CD14-positive monocyte (primary cell): ENCODE results near the gene MRGPRF. TPM values are rescaled to one million over a fixed set of nuclear protein-coding genes. Genes with fewer than 3 reads are reported as not detected.
A peak's percentile ranks its signal among the peaks of the same experiment; 100 is the strongest.

Source experiments
- DNase-seq, 3 donors: peaks; one replicate each; pipeline ENCODE4 v3.0.0-alpha.2; 2011 to 2022
- H2AFZ ChIP-seq: 2 replicates; pipeline ENCODE4 v1.6.0; 2012; ENCODE audit warnings: mild to moderate bottlenecking, low read depth, low read length, inconsistent platforms; ENCODE audit not compliant: insufficient read depth, poor library complexity, severe bottlenecking
- H3K27ac ChIP-seq, 2 donors: 1 replicate in 1 of 2; 2 replicates in 1 of 2; pipeline ENCODE4 v1.5.1; 2012 to 2013; ENCODE audit warnings: low read length in 2 of 2, control low read depth in 1 of 2, inconsistent platforms in 1 of 2, low read depth in 1 of 2, mild to moderate bottlenecking in 1 of 2
- H3K27me3 ChIP-seq, 2 donors: one replicate each; pipeline versions ENCODE4 v1.6.0 to v1.6.1; 2011 to 2013; ENCODE audit warnings: low read length in 2 of 2; ENCODE audit not compliant: control insufficient read depth in 2 of 2, insufficient read depth in 2 of 2
- H3K36me3 ChIP-seq, 2 donors: replicated peaks in 1 of 2; 1 replicate in 1 of 2; 2 replicates in 1 of 2; pipeline versions ENCODE4 v1.5.1 to v1.6.1; 2012 to 2013; ENCODE audit warnings: low read length in 2 of 2, control low read depth in 1 of 2, inconsistent platforms in 1 of 2, mild to moderate bottlenecking in 1 of 2; ENCODE audit not compliant: insufficient read depth in 2 of 2, control insufficient read depth in 1 of 2
- H3K4me1 ChIP-seq, 2 donors: 1 replicate in 1 of 2; 2 replicates in 1 of 2; pipeline versions ENCODE4 v1.5.1 to v1.6.1; 2012 to 2013; ENCODE audit warnings: low read length in 2 of 2, control low read depth in 1 of 2, inconsistent platforms in 1 of 2, mild to moderate bottlenecking in 1 of 2, moderate library complexity in 1 of 2; ENCODE audit not compliant: insufficient read depth in 2 of 2, control insufficient read depth in 1 of 2
- H3K4me2 ChIP-seq: replicated peaks from 2 replicates; pipeline ENCODE3; 2012; ENCODE audit warnings: low read length, moderate library complexity, mild to moderate bottlenecking; ENCODE audit not compliant: poor library complexity, severe bottlenecking; ENCODE audit errors: extremely low read depth
- H3K4me3 ChIP-seq, 3 experiments: fragments of 200-600 bp in 1 of 3; sonication (generic) in 1 of 3; replicated peaks in 1 of 3; 1 replicate in 2 of 3; 2 replicates in 1 of 3; pipeline ENCODE4 v1.5.1; 2011 to 2013; ENCODE audit warnings: low read length in 3 of 3, mild to moderate bottlenecking in 3 of 3, control low read depth in 2 of 3, low read depth in 2 of 3, inconsistent platforms in 1 of 3, moderate library complexity in 1 of 3
- H3K79me2 ChIP-seq: 2 replicates; pipeline ENCODE4 v1.6.0; 2012; ENCODE audit warnings: mild to moderate bottlenecking, control low read depth, inconsistent platforms, low read length, moderate library complexity; ENCODE audit not compliant: insufficient read depth
- H3K9ac ChIP-seq: 2 replicates; pipeline ENCODE4 v1.6.0; 2017; ENCODE audit warnings: low read length, mild to moderate bottlenecking; ENCODE audit not compliant: insufficient read depth, poor library complexity, severe bottlenecking
- H3K9me3 ChIP-seq, 2 donors: replicated peaks in 1 of 2; 1 replicate in 1 of 2; 2 replicates in 1 of 2; pipeline versions ENCODE4 v1.5.1 to v1.6.1; 2012 to 2013; ENCODE audit warnings: low read length in 2 of 2, control low read depth in 1 of 2; ENCODE audit not compliant: control insufficient read depth in 1 of 2, insufficient read depth in 1 of 2
- H4K20me1 ChIP-seq: 2 replicates; pipeline ENCODE4 v1.6.0; 2012; ENCODE audit warnings: mild to moderate bottlenecking, low read length, control low read depth, moderate library complexity; ENCODE audit not compliant: insufficient read depth
- H3K27ac Mint-ChIP-seq, 7 donors: one replicate each; pipeline ENCODE4 v1.8.0; 2020; ENCODE audit warnings: mild to moderate bottlenecking in 7 of 7, mixed read lengths in 7 of 7, moderate library complexity in 6 of 7, inconsistent platforms in 2 of 7
- H3K27me3 Mint-ChIP-seq, 3 donors: one replicate each; pipeline ENCODE4 v1.8.0; 2021 to 2022; ENCODE audit warnings: low read depth in 3 of 3, mild to moderate bottlenecking in 3 of 3, mixed read lengths in 3 of 3, moderate library complexity in 3 of 3, inconsistent platforms in 1 of 3
- H3K36me3 Mint-ChIP-seq, 2 donors: one replicate each; pipeline ENCODE4 v1.8.0; 2020; ENCODE audit warnings: mixed read lengths in 2 of 2, inconsistent platforms in 1 of 2, mild to moderate bottlenecking in 1 of 2
- H3K4me1 Mint-ChIP-seq: one replicate; pipeline ENCODE4 v1.8.0; 2020; ENCODE audit warnings: mild to moderate bottlenecking, mixed read lengths
- H3K4me3 Mint-ChIP-seq, 2 donors: one replicate each; pipeline ENCODE4 v1.8.0; 2020; ENCODE audit warnings: mild to moderate bottlenecking in 2 of 2, mixed read lengths in 2 of 2, moderate library complexity in 1 of 2
- H3K9me3 Mint-ChIP-seq, 7 donors: one replicate each; pipeline ENCODE4 v1.8.0; 2020 to 2022; ENCODE audit warnings: mixed read lengths in 7 of 7, mild to moderate bottlenecking in 6 of 7, moderate library complexity in 6 of 7, inconsistent platforms in 2 of 7
- CTCF ChIP-seq: fragments of 200-600 bp; IDR thresholded peaks from one replicate; pipeline ENCODE4 v1.8.0; 2022; ENCODE audit warnings: antibody characterized with exemption, mild to moderate bottlenecking
- WGBS: methylation state at CpG from one replicate; pipeline ENCODE4 v1.1.5; 2013; ENCODE audit warnings: missing lambda C conversion rate; ENCODE audit not compliant: insufficient coverage; 5-methylcytosine and 5-hydroxymethylcytosine counted together
- intact Hi-C, 2 donors: fragments of 100-400 bp; cut with micrococcal nuclease; formaldehyde crosslinking; loops; one replicate each; pipeline versions ENCODE4 v1.15.0 to v1.15.1; 2023
- polyA plus RNA-seq, 3 donors: library from polyadenylated mRNA; depleted of rRNA in 1 of 3; unstranded in 2 of 3; stranded (reverse) in 1 of 3; fragments of 300-500 nt in 2 of 3; fragments of >200 nt in 1 of 3; fragmentation: Illumina TruSeq in 2 of 3; gene quantifications; 1 replicate in 2 of 3; 2 replicates in 1 of 3; pipeline ENCODE4 v1.2.3, GENCODE V29; 2012 to 2021

Gene MRGPRF
- polyA plus RNA-seq, 3 donors: 0.22 to 0.23 TPM; not detected in 1

DNA sequence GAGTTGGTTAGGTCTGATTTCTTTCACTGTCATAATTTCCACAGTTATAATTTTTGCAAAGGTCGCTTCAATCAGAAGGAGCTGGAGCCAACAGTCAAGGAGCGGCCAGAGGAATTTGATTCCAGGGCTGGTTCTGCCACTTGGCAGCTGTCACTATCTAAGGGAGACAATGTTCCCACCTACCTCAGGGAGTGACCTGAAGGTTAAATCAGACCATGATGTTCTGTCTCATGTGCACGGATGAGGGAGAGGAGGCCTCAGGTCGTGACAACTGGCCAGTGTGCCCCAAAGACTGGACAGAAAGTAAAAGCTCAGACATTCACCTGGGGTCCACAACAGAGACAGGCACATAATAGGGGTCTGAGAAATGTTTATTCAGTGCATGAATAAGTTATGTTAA, 39.8 kb downstream of the MRGPRF start:
- no peak overlapping the region for H3K4me3 ChIP-seq
- no peak overlapping the region for H2AFZ ChIP-seq
- H4K20me1 ChIP-seq: no peaks in the 10 kb centered on the region
- Mint-ChIP-seq H3K4me3 (no peak overlapping the region), H3K4me1 (peaks cover 1% of the 10 kb centered on the region), H3K27ac (no peak overlapping the region), H3K27me3 (peaks cover 5 to 17% (median 14%) of the 10 kb centered on the region in 3 donors), H3K36me3 (no peaks in the 10 kb centered on the region), H3K9me3 (peaks cover 0 to 4% (median 0%) of the 10 kb centered on the region in 7 donors)
- no peaks in the 10 kb centered on the region for H3K79me2 ChIP-seq
- WGBS: no CpG with 5 or more reads among the region's 4 CpGs
- no peaks in the 10 kb centered on the region for H3K36me3 ChIP-seq
- H3K27ac ChIP-seq: no peak overlapping the region
- intact Hi-C loops: no loop called here
- no peak overlapping the region for H3K4me2 ChIP-seq
- no peak for DNase-seq
- H3K9me3 ChIP-seq: no peaks in the 10 kb centered on the region
- H3K27me3 ChIP-seq: peaks cover 0 to 8% of the 10 kb centered on the region in 2 donors
- no peak for TF ChIP-seq CTCF
- H3K9ac ChIP-seq: no peak overlapping the region
- H3K4me1 ChIP-seq: no peaks in the 10 kb centered on the region

DNA sequence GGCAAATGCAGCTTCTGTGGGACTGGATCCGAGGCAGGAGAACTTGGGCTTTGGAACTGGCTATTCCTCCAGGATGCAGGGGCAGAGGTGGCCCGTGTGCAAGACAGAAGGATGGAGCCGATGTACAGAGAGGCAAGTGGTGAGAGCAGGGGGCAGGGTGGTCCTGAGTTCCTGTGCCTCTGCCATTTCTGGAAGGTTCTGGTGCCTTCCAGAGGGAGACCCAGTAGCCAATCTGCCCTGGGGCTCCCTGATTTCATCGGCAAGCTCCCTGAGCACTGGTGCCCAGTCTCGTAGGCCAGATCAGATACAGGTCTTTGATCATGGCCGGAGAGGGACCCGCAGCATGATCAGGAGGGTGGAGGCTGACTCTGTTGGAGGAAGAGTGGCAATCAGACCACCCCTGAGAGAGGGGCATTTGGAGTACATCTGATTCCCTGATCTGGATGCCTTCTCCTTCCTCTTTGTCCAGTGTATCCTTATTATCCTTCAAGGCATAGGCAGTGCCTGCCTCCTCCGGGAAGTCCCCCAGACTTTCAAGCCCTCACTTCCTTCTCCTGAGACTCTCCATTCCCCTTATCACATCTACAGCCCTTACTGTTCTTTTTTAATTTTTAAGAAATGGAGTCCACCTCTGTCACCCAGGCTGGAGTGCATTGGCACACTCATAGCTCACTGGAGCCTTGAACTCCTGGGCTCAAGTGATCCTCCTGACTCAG, 42.0 kb downstream of the MRGPRF start:
- H2AFZ ChIP-seq: no peak overlapping the region
- TF ChIP-seq CTCF: no peak
- no peaks in the 10 kb centered on the region for H3K9me3 ChIP-seq
- intact Hi-C loops: loop anchor here in 1 of 2 donors (1.0 kb wide), 1 partner anchor 11 kb away; no protein-coding TSS in a partner anchor
- no peak for DNase-seq
- Mint-ChIP-seq H3K36me3 (no peaks in the 10 kb centered on the region), H3K27me3 (peaks cover 5 to 13% (median 9%) of the 10 kb centered on the region in 3 donors), H3K4me3 (no peak overlapping the region), H3K9me3 (peaks cover 0 to 4% (median 0%) of the 10 kb centered on the region in 7 donors), H3K4me1 (peaks cover 1% of the 10 kb centered on the region), H3K27ac (peak overlapping the region in 1 of 7 donors; percentile 29)
- no peak overlapping the region for H3K9ac ChIP-seq
- no peak overlapping the region for H3K4me2 ChIP-seq
- 98% methylated on average over 5 of the region's 8 CpGs for WGBS
- peaks cover 0 to 8% of the 10 kb centered on the region in 2 donors for H3K27me3 ChIP-seq
- no peak overlapping the region for H3K27ac ChIP-seq
- H4K20me1 ChIP-seq: no peaks in the 10 kb centered on the region
- H3K4me3 ChIP-seq: no peak overlapping the region
- no peaks in the 10 kb centered on the region for H3K36me3 ChIP-seq
- H3K79me2 ChIP-seq: no peaks in the 10 kb centered on the region
- no peaks in the 10 kb centered on the region for H3K4me1 ChIP-seq
